ENCODE results near the gene RPRD1B.
A peak's percentile ranks its signal among the peaks of the same experiment; 100 is the strongest.

Gene RPRD1B

GRCh38 chr20:38112930-38113294 lies 79.4 kb downstream of the RPRD1B start:
- Histone ChIP-seq H3K9me3 (ENCODE audit: insufficient read depth, low read depth, low read length) (no peaks in the 10 kb centered on the region), H2AFZ (ENCODE audit: low read length) (no peak overlapping the region), H3K9me2 (replicated peaks; ENCODE audit: low read depth, low read length) (no peaks in the 10 kb centered on the region), H3K9ac (ENCODE audit: low read depth, low read length, poor library complexity, severe bottlenecking) (no peak overlapping the region), H3K27me3 (ENCODE audit: insufficient read depth, low read length, poor library complexity, severe bottlenecking) (no peaks in the 10 kb centered on the region), H3K4me3 (ENCODE audit: low read length, poor library complexity, severe bottlenecking) (no peak overlapping the region), H3K36me3 (ENCODE audit: insufficient read depth, low read length) (no peaks in the 10 kb centered on the region), H3K79me2 (ENCODE audit: insufficient read depth, low read length) (no peaks in the 10 kb centered on the region), H4K20me1 (ENCODE audit: insufficient read depth, low read length, poor library complexity, severe bottlenecking) (no peaks in the 10 kb centered on the region), H3K4me2 (ENCODE audit: low read depth, low read length, poor library complexity, severe bottlenecking) (no peak overlapping the region), H3F3A (ENCODE audit: low read depth) (no peaks in the 10 kb centered on the region), H3K4me1 (ENCODE audit: insufficient read depth, low read length, poor library complexity, severe bottlenecking) (peaks cover 6% of the 10 kb centered on the region)
- no peak for TF ChIP-seq EZH2phosphoT487 (IDR thresholded peaks at IDR 0.05; ENCODE audit: borderline replicate concordance)
- TF ChIP-seq, protein P1, sequence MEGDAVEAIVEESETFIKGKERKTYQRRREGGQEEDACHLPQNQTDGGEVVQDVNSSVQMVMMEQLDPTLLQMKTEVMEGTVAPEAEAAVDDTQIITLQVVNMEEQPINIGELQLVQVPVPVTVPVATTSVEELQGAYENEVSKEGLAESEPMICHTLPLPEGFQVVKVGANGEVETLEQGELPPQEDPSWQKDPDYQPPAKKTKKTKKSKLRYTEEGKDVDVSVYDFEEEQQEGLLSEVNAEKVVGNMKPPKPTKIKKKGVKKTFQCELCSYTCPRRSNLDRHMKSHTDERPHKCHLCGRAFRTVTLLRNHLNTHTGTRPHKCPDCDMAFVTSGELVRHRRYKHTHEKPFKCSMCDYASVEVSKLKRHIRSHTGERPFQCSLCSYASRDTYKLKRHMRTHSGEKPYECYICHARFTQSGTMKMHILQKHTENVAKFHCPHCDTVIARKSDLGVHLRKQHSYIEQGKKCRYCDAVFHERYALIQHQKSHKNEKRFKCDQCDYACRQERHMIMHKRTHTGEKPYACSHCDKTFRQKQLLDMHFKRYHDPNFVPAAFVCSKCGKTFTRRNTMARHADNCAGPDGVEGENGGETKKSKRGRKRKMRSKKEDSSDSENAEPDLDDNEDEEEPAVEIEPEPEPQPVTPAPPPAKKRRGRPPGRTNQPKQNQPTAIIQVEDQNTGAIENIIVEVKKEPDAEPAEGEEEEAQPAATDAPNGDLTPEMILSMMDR (conservative IDR thresholded peaks at IDR 0.05; ENCODE audit: low read length): no peak

GRCh38 chr20:38113401-38114325 lies 80.1 kb downstream of the RPRD1B start:
- H3K79me2 ChIP-seq (ENCODE audit: insufficient read depth, low read length): no peaks in the 10 kb centered on the region
- H3K4me1 ChIP-seq (ENCODE audit: insufficient read depth, low read length, poor library complexity, severe bottlenecking): peaks cover 6% of the 10 kb centered on the region
- H3K4me3 ChIP-seq (ENCODE audit: low read length, poor library complexity, severe bottlenecking): no peak overlapping the region
- no peaks in the 10 kb centered on the region for H3K36me3 ChIP-seq (ENCODE audit: insufficient read depth, low read length)
- H3K27me3 ChIP-seq (ENCODE audit: insufficient read depth, low read length, poor library complexity, severe bottlenecking): no peaks in the 10 kb centered on the region
- peak overlapping the region; percentile 43 for H3K4me2 ChIP-seq (ENCODE audit: low read depth, low read length, poor library complexity, severe bottlenecking)
- H3K9ac ChIP-seq (ENCODE audit: low read depth, low read length, poor library complexity, severe bottlenecking): no peak overlapping the region
- no peaks in the 10 kb centered on the region for H3K9me3 ChIP-seq (ENCODE audit: insufficient read depth, low read depth, low read length)
- no peaks in the 10 kb centered on the region for H4K20me1 ChIP-seq (ENCODE audit: insufficient read depth, low read length, poor library complexity, severe bottlenecking)
- no peaks in the 10 kb centered on the region for H3K9me2 ChIP-seq (replicated peaks; ENCODE audit: low read depth, low read length)
- H2AFZ ChIP-seq (ENCODE audit: low read length): no peak overlapping the region
- no peaks in the 10 kb centered on the region for H3F3A ChIP-seq (ENCODE audit: low read depth)
- no peak for TF ChIP-seq EZH2phosphoT487 (IDR thresholded peaks at IDR 0.05; ENCODE audit: borderline replicate concordance)
- TF ChIP-seq, protein P1 (conservative IDR thresholded peaks at IDR 0.05; ENCODE audit: low read length): peak; percentile 78

DNA sequence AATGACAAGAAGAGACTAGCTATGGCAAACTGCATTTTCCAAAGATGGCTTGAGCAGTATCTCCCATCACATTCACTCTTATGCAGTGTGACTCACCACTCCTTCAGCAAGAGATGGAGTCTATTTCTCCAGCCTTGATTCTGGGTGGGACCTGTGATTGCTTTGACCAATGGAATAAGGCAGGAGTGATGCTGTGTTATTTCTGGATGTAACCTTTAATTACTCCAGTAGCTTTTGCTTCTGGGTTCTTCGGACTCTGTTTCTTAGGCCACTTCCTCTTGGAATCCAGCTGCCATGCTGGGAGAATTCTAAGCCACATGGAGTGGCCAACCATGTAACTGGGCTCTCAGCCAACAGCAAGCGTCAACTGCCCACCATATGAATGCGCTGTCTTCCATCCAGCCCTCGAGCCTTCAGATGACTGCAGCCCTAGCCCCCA lies 80.8 kb downstream of the RPRD1B start:
- Histone ChIP-seq H3K27me3 (ENCODE audit: insufficient read depth, low read length, poor library complexity, severe bottlenecking) (no peaks in the 10 kb centered on the region), H3K4me3 (ENCODE audit: low read length, poor library complexity, severe bottlenecking) (no peak overlapping the region), H4K20me1 (ENCODE audit: insufficient read depth, low read length, poor library complexity, severe bottlenecking) (no peaks in the 10 kb centered on the region), H2AFZ (ENCODE audit: low read length) (no peak overlapping the region), H3F3A (ENCODE audit: low read depth) (no peaks in the 10 kb centered on the region), H3K9ac (ENCODE audit: low read depth, low read length, poor library complexity, severe bottlenecking) (no peak overlapping the region), H3K4me1 (ENCODE audit: insufficient read depth, low read length, poor library complexity, severe bottlenecking) (peaks cover 6% of the 10 kb centered on the region), H3K36me3 (ENCODE audit: insufficient read depth, low read length) (no peaks in the 10 kb centered on the region), H3K4me2 (ENCODE audit: low read depth, low read length, poor library complexity, severe bottlenecking) (no peak overlapping the region), H3K79me2 (ENCODE audit: insufficient read depth, low read length) (no peaks in the 10 kb centered on the region), H3K9me2 (replicated peaks; ENCODE audit: low read depth, low read length) (no peaks in the 10 kb centered on the region), H3K9me3 (ENCODE audit: insufficient read depth, low read depth, low read length) (no peaks in the 10 kb centered on the region)
- TF ChIP-seq, protein P1 (conservative IDR thresholded peaks at IDR 0.05; ENCODE audit: low read length): no peak
- no peak for TF ChIP-seq EZH2phosphoT487 (IDR thresholded peaks at IDR 0.05; ENCODE audit: borderline replicate concordance)
